Measurements from ENCODE around the gene ATP2A1. TPM values are rescaled to one million over a fixed set of nuclear protein-coding genes. Genes with fewer than 3 reads are reported as not detected.

ATP2A1 gene
- polyA plus RNA-seq, 1 donor (not counting 4 experiments of a cell fraction or from before 2014, with no cell fraction given): 0.12 TPM

GRCh38 chr16:28839899-28840298 is 38.4 kb upstream of the ATP2A1 start:
- DNase-seq (ENCODE audit: low read depth, low spot score) (no peak), FAIRE-seq (no peak)
- H3K9ac ChIP-seq (ENCODE audit: control insufficient read depth, extremely low read depth, insufficient read depth, low read length): no peak overlapping the region
- H2AFZ ChIP-seq (ENCODE audit: control insufficient read depth, low read length): no peak overlapping the region
- H3K9me3 ChIP-seq (ENCODE audit: control insufficient read depth, low read depth, low read length): no peaks in the 10 kb centered on the region
- peaks cover 4% of the 10 kb centered on the region for H3K4me1 ChIP-seq (ENCODE audit: control insufficient read depth, extremely low read depth, insufficient read depth, low read length)
- H3K27ac ChIP-seq (ENCODE audit: control insufficient read depth, insufficient read depth, low read length): no peak overlapping the region
- no peak for TF ChIP-seq CTCF (optimal IDR thresholded peaks at IDR 0.05 in 1 of 3, IDR thresholded peaks at IDR 0.05 in 1 of 3, conservative IDR thresholded peaks at IDR 0.05 in 1 of 3; ENCODE audit: extremely low read depth in 1 of 3, insufficient read depth in 2 of 3, low read length in 3 of 3)
- no peak for TF ChIP-seq EZH2 (IDR thresholded peaks at IDR 0.05; ENCODE audit: low read length)
- H3K27me3 ChIP-seq (ENCODE audit: control insufficient read depth, extremely low read depth, insufficient read depth, low read length): no peaks in the 10 kb centered on the region
- dilution Hi-C loops (cut with MboI; ENCODE audit: extremely low pct_ligation_motif_present, low sequenced_read_pairs): no loop called here
- H3K79me2 ChIP-seq (ENCODE audit: control insufficient read depth, insufficient read depth, low read length): peaks cover 13% of the 10 kb centered on the region
- H3K4me2 ChIP-seq (ENCODE audit: control insufficient read depth, extremely low read depth, insufficient read depth, low read depth, low read length): no peak overlapping the region
- H3K4me3 ChIP-seq (ENCODE audit: control insufficient read depth in 2 of 3, extremely low read depth in 1 of 3, insufficient read depth in 2 of 3, low read depth in 1 of 3, low read length in 3 of 3): no peak overlapping the region
- H3K9me1 ChIP-seq (ENCODE audit: control insufficient read depth, extremely low read depth, insufficient read depth, low read length): no peaks in the 10 kb centered on the region
- peaks cover 6% of the 10 kb centered on the region for H4K20me1 ChIP-seq (ENCODE audit: control insufficient read depth, extremely low read depth, insufficient read depth, low read length)
- peaks cover 42 to 46% of the 10 kb centered on the region in 2 experiments for H3K36me3 ChIP-seq (ENCODE audit: control insufficient read depth in 2 of 2, extremely low read depth in 1 of 2, insufficient read depth in 2 of 2, low read length in 2 of 2)

DNA sequence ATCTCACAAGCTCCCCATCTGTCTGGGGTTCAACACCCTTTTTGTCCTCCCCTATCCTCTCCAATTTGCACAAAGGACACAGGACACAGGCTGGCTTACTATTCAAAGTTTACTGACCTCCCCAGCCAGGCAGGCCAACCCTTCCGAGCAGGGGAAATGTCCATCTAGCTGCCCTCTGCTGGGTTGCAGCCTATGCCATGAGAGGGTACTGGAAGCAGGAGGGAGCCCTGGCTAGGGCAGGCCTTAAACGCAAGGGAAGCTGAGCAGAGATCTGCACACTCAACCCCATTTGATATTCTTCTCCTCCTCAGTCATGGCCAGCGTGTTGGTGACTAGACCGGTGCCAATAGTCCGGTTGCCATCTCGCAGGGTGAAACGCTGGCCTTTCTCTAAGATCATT is 35.6 kb upstream of the ATP2A1 start:
- Histone ChIP-seq H4K20me1 (ENCODE audit: control insufficient read depth, extremely low read depth, insufficient read depth, low read length) (peaks cover 10% of the 10 kb centered on the region), H3K79me2 (ENCODE audit: control insufficient read depth, insufficient read depth, low read length) (peaks cover 35% of the 10 kb centered on the region)
- FAIRE-seq: no peak

More for the DNA sequence above, 35.6 kb upstream of the ATP2A1 start:
- Histone ChIP-seq H2AFZ (ENCODE audit: control insufficient read depth, low read length) (no peak overlapping the region), H3K9me1 (ENCODE audit: control insufficient read depth, extremely low read depth, insufficient read depth, low read length) (no peaks in the 10 kb centered on the region), H3K27ac (ENCODE audit: control insufficient read depth, insufficient read depth, low read length) (no peak overlapping the region), H3K27me3 (ENCODE audit: control insufficient read depth, extremely low read depth, insufficient read depth, low read length) (no peaks in the 10 kb centered on the region), H3K9ac (ENCODE audit: control insufficient read depth, extremely low read depth, insufficient read depth, low read length) (no peak overlapping the region), H3K4me1 (ENCODE audit: control insufficient read depth, extremely low read depth, insufficient read depth, low read length) (peaks cover 17% of the 10 kb centered on the region), H3K4me3 (ENCODE audit: control insufficient read depth in 2 of 3, extremely low read depth in 1 of 3, insufficient read depth in 2 of 3, low read depth in 1 of 3, low read length in 3 of 3) (no peak overlapping the region), H3K4me2 (ENCODE audit: control insufficient read depth, extremely low read depth, insufficient read depth, low read depth, low read length) (no peak overlapping the region), H3K36me3 (ENCODE audit: control insufficient read depth in 2 of 2, extremely low read depth in 1 of 2, insufficient read depth in 2 of 2, low read length in 2 of 2) (peaks cover 29 to 32% of the 10 kb centered on the region in 2 experiments), H3K9me3 (ENCODE audit: control insufficient read depth, low read depth, low read length) (no peaks in the 10 kb centered on the region)
- no peak for TF ChIP-seq CTCF (optimal IDR thresholded peaks at IDR 0.05 in 1 of 3, IDR thresholded peaks at IDR 0.05 in 1 of 3, conservative IDR thresholded peaks at IDR 0.05 in 1 of 3; ENCODE audit: extremely low read depth in 1 of 3, insufficient read depth in 2 of 3, low read length in 3 of 3)
- TF ChIP-seq EZH2 (IDR thresholded peaks at IDR 0.05; ENCODE audit: low read length): no peak
- dilution Hi-C loops (cut with MboI; ENCODE audit: extremely low pct_ligation_motif_present, low sequenced_read_pairs): no loop called here
- DNase-seq (ENCODE audit: low read depth, low spot score): no peak
